GM12873 (cell line): ENCODE results near the gene RPL7L1.

Source experiments
- CTCF ChIP-seq: IDR thresholded peaks from 2 replicates; pipeline ENCODE4 v1.5.1; 2012; ENCODE audit warnings: low read depth, mild to moderate bottlenecking, moderate library complexity, low read length, control low read depth; ENCODE audit not compliant: insufficient read depth; ENCODE audit errors: missing control alignments

RPL7L1 gene

GRCh38 chr6:42932412-42932811 is 53.0 kb downstream of the RPL7L1 start:
- no peak for TF ChIP-seq CTCF

DNA sequence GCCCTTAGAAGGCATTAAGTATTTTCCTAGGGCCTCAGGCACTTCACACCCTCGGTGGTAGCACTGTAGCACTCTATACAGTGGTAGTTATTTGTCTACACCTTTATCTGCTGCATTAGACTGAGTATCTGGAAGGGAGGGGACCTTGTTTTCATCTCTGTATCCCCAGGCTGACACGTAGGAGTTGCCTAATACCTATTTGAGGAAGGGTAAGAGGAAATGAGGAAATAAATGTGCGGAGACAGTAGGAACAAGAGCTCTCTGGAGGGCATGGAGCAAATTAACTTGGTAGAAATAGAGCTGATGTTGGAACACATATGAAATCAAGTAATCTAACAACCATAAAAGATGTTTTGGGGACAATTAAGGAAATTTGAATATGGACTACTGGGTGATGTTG is 53.8 kb downstream of the RPL7L1 start:
- no peak for TF ChIP-seq CTCF

DNA sequence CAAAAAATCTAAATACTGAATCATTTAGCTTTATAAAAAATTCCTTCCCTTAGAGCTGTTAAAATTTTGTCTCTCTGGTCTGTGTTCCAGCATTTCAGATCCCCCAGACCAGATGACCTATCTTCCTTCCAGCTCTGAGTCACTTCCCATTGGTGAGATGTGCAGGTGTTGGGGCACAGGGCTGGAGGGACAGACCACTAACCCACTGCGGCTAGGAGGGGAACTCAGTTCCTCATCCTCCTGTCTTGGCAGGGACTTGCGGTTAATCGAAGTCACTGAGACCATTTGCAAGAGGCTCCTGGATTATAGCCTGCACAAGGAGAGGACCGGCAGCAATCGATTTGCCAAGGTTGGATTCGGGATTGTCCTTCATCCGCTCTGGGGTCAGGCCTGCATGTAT is 55.9 kb downstream of the RPL7L1 start:
- TF ChIP-seq CTCF: no peak

DNA sequence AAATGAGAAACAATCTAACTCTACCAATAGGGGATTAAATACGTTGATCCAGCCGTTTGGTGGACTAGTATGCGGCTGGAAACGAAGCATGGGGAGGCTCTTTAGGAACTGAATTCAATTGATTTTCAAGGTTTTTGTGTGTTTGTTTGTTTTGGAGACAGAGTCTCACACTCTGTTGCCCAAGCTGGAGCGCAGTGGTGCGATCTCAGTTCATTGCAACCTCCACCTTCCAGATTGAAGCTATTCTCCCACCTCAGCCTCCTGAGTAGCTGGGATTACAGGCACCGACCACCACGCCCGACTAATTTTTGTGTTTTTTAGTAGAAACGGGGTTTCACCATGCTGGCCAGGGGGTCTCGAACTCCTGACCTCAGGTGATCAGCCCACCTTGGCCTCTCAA is 57.0 kb downstream of the RPL7L1 start:
- TF ChIP-seq CTCF: no peak

DNA sequence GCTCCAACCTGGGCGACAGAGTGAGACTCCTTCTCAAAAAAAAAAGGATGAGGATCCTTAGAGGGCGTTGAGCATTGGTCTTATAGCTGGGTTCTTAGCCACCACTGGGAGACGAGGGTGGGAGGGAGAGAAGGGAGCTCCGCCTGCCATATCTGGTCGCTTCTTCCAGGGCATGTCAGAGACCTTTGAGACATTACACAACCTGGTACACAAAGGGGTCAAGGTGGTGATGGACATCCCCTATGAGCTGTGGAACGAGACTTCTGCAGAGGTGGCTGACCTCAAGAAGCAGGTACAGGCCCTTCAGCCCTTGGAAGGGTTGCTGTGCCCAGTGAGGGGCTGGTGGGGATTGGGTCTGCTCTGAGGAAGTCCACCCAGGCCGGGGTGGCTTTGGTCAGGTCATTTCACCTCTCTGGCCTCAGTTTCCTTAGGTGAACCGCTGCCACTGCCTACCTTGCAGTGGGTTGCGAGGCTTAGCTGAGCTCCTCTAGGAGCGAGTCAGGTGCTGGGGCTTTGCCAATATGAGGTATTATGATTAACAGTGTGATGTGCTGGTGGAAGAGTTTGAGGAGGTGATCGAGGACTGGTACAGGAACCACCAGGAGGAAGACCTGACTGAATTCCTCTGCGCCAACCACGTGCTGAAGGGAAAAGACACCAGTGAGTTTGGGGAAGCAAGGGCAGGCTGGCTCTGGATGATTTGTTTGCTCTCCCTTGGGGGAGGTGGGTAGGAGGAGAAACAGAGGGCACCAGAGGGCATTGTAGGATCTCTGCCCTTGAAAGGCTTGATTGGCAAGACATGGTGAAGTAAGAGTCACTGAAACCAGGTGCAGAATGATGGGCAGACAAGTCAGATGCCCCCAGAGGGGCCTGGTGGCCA is 58.4 kb downstream of the RPL7L1 start:
- TF ChIP-seq CTCF: no peak

DNA sequence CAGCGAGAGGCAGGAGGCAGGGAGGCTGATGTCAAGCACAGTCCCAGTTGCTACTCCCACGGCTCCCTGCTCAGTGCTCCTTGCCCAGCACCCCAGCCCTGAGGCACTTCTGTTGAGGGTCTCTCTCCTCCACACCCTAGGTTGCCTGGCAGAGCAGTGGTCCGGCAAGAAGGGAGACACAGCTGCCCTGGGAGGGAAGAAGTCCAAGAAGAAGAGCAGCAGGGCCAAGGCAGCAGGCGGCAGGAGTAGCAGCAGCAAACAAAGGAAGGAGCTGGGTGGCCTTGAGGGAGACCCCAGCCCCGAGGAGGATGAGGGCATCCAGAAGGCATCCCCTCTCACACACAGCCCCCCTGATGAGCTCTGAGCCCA is 59.0 kb downstream of the RPL7L1 start:
- TF ChIP-seq CTCF: no peak

DNA sequence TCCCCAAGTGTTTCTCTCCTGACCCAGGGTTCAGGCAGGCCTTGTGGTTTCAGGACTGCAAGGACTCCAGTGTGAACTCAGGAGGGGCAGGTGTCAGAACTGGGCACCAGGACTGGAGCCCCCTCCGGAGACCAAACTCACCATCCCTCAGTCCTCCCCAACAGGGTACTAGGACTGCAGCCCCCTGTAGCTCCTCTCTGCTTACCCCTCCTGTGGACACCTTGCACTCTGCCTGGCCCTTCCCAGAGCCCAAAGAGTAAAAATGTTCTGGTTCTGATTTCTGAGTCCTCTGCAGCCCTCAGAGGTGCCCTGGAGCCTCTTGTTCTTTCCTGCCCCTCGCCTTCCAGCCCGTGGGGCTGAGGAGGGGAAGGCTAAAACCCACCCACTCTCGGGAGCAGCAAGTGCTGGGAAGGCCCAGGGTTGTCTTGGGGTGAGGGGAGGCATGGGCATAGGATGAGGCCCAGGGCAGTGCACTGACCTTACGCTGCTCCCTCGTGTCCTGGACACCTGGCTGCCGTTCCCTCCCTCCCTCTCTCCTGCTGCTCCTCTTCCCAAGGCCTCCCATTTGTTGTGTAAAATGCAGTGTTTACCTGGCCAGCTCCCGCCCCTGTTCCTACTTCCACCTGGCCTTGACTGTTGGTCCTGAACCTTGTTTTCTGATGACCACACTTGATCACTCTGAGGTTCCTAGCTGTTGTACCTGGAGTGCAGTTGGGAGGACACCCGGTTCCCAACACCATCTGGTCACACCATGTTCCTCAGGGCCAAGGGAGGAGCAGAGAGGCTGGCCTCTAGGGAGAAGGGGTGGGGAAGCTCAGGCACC is 59.8 kb downstream of the RPL7L1 start:
- no peak for TF ChIP-seq CTCF
